ENCODE data around the gene RAB3GAP2. TPM values are rescaled to one million over a fixed set of nuclear protein-coding genes. Genes with fewer than 3 reads are reported as not detected.

The RAB3GAP2 gene
- total RNA-seq, 2 experiments from 2014 or later: 50.6 to 67.3 TPM

DNA sequence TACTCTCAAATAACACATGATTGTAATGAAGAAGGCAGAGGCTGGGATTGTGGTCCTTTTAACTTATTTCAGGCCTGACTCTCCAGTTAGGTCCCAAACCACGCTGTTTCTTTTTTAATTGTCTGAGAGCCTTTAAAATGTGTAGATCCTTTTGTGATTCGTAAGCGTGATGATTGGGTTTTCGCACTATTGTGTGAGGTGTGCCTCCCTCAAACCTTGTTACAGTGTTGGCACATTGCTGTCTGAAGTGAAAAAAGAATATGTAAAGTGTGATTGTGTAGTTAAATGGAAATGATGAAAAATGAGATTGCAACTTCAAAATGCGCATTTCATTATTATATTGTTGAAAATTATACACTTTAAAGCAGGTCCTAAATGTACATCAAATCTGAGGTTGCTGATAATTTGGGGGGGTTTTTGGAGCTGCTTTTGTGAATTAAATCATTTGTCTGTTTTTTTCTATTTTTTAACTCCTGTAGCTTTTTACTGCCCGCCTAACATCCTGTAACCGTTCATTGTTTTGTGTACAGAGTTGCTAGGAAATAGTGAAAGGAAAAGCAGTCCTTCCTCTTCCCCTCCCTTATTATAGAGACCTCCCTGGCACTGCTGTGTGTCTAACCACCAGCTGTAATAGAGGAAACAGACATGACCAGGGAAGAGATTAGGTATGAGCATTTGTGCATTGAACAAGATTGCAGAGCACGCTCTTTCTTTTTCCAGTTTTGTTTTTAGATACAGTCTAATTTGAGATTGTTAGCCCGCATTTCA, 135.1 kb downstream of the RAB3GAP2 start:
- H3K9me3 Mint-ChIP-seq (ENCODE audit: low read depth): no peaks in the 10 kb centered on the region
- DNase-seq: no peak
- CTCF ChIA-PET: no interaction called here
- intact Hi-C loops (cut with DNase I, micrococcal nuclease): no loop called here
- H3K36me3 Mint-ChIP-seq (ENCODE audit: low read depth): peaks cover 51% of the 10 kb centered on the region
- peak; percentile 61 for ATAC-seq
- no peaks in the 10 kb centered on the region for H3K27me3 Mint-ChIP-seq
- no peak overlapping the region for H3K4me3 Mint-ChIP-seq
- POLR2A ChIA-PET: no interaction called here
- peaks cover 15% of the 10 kb centered on the region for H3K4me1 Mint-ChIP-seq
- H3K27ac Mint-ChIP-seq: peak overlapping the region; percentile 42

DNA sequence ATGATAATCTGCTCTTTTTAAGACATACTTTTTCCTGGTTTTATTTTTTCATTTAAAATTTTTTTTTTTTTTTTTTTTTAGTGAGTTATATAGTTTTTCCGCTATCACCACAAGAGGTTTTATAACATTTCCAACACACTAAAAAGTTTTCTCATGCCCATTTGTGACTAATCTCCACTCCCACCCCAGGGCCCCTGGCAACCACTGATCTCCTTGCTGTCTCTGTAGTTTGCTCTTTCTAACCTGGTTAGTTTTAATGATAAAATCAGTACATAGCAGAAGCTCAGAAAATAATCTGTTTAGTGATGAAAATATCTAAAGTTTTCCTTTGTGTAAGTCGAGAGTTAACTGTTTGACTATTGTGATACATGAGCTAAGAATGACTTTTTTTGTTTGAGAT, 136.5 kb downstream of the RAB3GAP2 start:
- Mint-ChIP-seq H3K9me3 (ENCODE audit: low read depth) (no peaks in the 10 kb centered on the region), H3K36me3 (ENCODE audit: low read depth) (peaks cover 43% of the 10 kb centered on the region), H3K4me3 (no peak overlapping the region), H3K4me1 (peaks cover 15% of the 10 kb centered on the region), H3K27ac (peak overlapping the region; percentile 56), H3K27me3 (no peaks in the 10 kb centered on the region)
- CTCF ChIA-PET: interaction anchor here (0.8 to 1.4 kb wide), 4 partner anchors 12 to 89 kb away, joined by 3 to 5 read pairs (median 3); no protein-coding TSS in a partner anchor
- peak; percentile 48 for DNase-seq
- POLR2A ChIA-PET: no interaction called here
- intact Hi-C loops (cut with DNase I, micrococcal nuclease): no loop called here
- peak; percentile 33 for ATAC-seq

DNA sequence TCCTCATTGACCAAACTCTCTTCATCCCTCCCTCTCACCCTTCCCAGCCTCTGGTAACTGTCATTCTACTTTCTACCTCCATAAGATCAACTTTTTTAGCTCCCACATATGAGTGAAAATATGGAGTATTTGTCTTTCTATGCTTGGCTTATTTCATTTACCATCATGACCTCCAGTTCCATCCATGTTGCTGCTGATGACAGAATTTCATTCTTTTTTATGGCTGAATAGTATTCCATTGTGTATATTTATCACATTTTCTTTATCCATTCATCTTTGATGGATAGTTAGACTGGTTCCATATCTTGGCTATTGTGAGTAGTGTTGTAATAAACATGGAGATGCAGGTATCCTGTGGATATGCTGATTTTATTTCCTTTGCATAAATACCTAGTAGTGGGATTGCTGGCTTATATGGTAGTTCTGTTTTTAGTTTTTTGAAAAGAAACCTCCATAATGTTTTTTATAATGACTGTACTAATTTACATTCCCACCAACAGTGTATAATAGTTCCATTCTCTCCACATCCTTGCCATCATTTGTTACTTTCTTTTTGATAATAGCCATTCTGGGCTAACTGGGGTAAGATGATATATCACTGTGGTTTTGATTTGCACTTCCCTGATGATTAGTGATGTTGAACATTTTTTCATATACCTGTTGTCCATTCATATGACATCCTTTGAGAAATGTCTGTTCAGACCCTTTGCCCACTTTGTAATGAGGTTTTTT, 142.6 kb downstream of the RAB3GAP2 start:
- Mint-ChIP-seq H3K27ac (no peak overlapping the region), H3K9me3 (ENCODE audit: low read depth) (peaks cover 2% of the 10 kb centered on the region), H3K4me1 (peaks cover 14% of the 10 kb centered on the region), H3K4me3 (no peak overlapping the region), H3K36me3 (ENCODE audit: low read depth) (peaks cover 45% of the 10 kb centered on the region), H3K27me3 (no peaks in the 10 kb centered on the region)
- peak; percentile 66 for ATAC-seq
- ChIA-PET CTCF (no interaction called here), POLR2A (no interaction called here)
- intact Hi-C loops (cut with DNase I, micrococcal nuclease): loop anchor here in 1 of 2 experiments (5.0 kb wide), 1 partner anchor 292 kb away; no protein-coding TSS in a partner anchor
- DNase-seq: no peak

DNA sequence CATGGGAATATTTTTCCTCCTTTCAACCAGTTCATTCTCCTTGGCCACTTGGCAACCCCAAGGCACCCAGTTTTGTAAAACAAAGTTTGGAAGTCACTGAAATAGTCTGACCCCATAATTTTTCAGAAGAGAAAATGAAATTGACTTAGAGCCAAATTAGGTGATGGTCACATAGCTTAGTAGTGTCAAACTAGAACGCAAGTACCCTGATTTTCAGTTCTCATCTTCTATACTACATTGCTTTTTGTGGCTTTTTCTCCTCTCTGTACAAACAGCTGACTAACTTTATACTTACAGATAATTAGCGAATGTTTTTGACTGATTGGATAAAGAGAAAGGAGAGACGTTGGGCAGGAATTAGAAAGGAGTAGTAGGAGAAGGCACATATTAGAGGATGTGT, 145.2 kb downstream of the RAB3GAP2 start:
- Mint-ChIP-seq H3K4me3 (no peak overlapping the region), H3K27ac (peak overlapping the region; percentile 2), H3K4me1 (peaks cover 19% of the 10 kb centered on the region), H3K27me3 (no peaks in the 10 kb centered on the region), H3K9me3 (ENCODE audit: low read depth) (peaks cover 2% of the 10 kb centered on the region), H3K36me3 (ENCODE audit: low read depth) (peaks cover 38% of the 10 kb centered on the region)
- ChIA-PET POLR2A (interaction anchor here (0.6 kb wide), 1 partner anchor 43 kb away, joined by 4 read pairs; no protein-coding TSS in a partner anchor), CTCF (interaction anchor here (0.8 kb wide), 1 partner anchor 14 kb away, joined by 3 read pairs; no protein-coding TSS in a partner anchor)
- intact Hi-C loops (cut with DNase I, micrococcal nuclease): loop anchor here in 1 of 2 experiments (5.0 kb wide), 1 partner anchor 290 kb away; no protein-coding TSS in a partner anchor
- DNase-seq: no peak
- no peak for ATAC-seq

DNA sequence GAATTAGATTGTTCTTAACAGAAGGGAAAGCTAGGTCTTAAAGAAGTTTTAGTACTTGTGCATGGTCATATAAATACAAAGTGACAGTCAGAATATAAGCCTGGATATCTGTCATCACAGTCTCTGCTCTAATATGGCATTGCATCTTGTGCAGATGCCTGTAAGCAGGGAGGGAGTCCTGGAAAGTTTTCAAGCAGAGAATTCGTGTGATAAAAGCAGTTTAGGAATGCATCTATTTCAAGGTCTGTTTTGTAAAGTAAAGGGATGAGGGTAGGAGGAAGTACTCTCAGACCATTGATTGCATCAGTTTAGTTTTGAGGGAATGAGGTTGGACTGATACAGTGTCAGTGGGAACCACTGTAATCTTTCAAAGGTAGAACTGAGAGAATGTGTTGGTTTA, 147.7 kb downstream of the RAB3GAP2 start:
- peaks cover 26% of the 10 kb centered on the region for H3K36me3 Mint-ChIP-seq (ENCODE audit: low read depth)
- POLR2A ChIA-PET: no interaction called here
- peak; percentile 63 for ATAC-seq
- intact Hi-C loops (cut with DNase I, micrococcal nuclease): no loop called here
- H3K9me3 Mint-ChIP-seq (ENCODE audit: low read depth): peaks cover 2% of the 10 kb centered on the region
- H3K4me3 Mint-ChIP-seq: no peak overlapping the region
- H3K4me1 Mint-ChIP-seq: peaks cover 14% of the 10 kb centered on the region
- no peaks in the 10 kb centered on the region for H3K27me3 Mint-ChIP-seq
- no peak for DNase-seq
- H3K27ac Mint-ChIP-seq: peak overlapping the region; percentile 39
- CTCF ChIA-PET: interaction anchor here (1.1 to 3.1 kb wide), 5 partner anchors 11 to 134 kb away, joined by 3 to 18 read pairs (median 3); no protein-coding TSS in a partner anchor

DNA sequence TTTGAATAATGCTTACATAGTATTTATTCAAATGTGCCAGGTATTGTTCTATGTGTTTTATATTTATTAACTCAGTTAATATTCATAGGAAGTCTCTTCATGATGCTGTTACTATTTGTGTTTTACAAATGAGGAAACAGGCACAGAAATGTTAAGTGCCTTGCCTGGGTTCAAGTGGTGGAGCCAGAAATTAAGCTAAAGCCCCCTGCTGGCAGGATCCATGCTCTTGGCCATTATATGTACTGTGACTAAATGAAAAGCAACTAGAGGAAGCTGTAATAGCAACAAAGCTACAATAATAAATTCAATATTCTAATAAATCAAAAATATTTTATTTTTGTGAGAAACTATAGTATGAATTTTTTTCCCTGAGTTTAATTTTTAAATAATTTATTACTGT, 148.4 kb downstream of the RAB3GAP2 start:
- DNase-seq: peak; percentile 35
- ATAC-seq: no peak
- intact Hi-C loops (cut with DNase I, micrococcal nuclease): no loop called here
- Mint-ChIP-seq H3K36me3 (ENCODE audit: low read depth) (peaks cover 21% of the 10 kb centered on the region), H3K27ac (no peak overlapping the region), H3K4me1 (peaks cover 11% of the 10 kb centered on the region), H3K9me3 (ENCODE audit: low read depth) (no peaks in the 10 kb centered on the region), H3K4me3 (no peak overlapping the region), H3K27me3 (no peaks in the 10 kb centered on the region)
- POLR2A ChIA-PET: no interaction called here
- CTCF ChIA-PET: interaction anchor here (1.1 to 3.1 kb wide), 5 partner anchors 10 to 84 kb away, joined by 3 to 18 read pairs (median 3); no protein-coding TSS in a partner anchor

DNA sequence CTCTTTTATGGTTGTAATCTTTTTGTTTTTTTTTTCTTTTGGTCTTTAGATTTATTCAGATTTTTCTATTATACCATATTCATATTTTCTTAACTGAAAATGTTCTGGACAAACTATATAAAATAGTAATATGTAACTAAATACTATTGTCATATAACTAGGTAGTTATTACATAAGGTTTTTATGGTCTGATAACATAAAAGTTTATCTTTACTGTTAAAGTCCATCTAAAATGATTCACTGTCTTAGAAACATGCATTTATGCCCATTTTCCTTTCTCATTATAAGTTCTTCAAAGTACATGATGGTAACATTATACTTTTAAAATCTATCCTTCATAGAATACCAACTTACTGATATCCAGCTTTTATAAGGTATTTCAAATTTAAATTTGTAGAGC, 149.2 kb downstream of the RAB3GAP2 start:
- H3K4me3 Mint-ChIP-seq: no peak overlapping the region
- no peaks in the 10 kb centered on the region for H3K27me3 Mint-ChIP-seq
- no peak overlapping the region for H3K27ac Mint-ChIP-seq
- peaks cover 13% of the 10 kb centered on the region for H3K36me3 Mint-ChIP-seq (ENCODE audit: low read depth)
- ATAC-seq: no peak
- ChIA-PET POLR2A (no interaction called here), CTCF (interaction anchor here (0.8 to 3.1 kb wide), 4 partner anchors 10 to 91 kb away, joined by 3 to 18 read pairs (median 3); no protein-coding TSS in a partner anchor)
- no peak for DNase-seq
- H3K4me1 Mint-ChIP-seq: peaks cover 11% of the 10 kb centered on the region
- no peaks in the 10 kb centered on the region for H3K9me3 Mint-ChIP-seq (ENCODE audit: low read depth)
- intact Hi-C loops (cut with DNase I, micrococcal nuclease): no loop called here

DNA sequence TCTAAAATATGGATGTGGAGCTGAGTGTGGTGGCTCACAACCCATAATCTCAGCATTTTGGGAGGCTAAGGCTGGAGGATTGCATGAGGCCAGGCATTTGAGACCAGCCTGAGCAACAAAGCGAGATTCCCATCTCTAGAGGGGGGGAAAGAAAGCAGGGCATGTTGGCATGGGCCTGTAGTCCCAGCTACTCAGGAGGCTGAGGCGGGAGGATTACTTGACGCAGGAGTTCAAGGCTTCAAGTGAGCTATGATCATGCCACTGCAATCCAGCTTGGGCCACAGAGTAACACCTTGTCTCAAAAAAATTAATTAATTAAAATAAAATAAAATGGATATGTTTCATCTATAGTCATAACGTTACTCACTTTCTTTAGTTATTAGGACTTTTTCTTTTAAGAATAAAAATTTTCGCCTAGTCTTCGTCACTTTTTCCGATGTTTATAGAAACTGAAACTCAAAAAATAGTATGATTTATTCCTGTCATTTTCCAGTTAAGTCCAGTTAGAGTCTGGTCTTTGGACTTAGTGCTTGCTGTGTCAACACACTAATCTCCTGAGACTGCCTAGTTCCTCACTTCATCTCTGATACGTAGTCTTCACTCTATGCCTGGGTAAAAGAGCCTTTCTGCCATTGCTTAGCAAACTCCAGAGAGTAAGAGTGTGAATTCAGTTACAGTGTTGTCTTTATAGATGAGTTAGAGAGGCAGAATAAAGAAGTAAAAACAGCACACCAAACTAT, 150.3 kb downstream of the RAB3GAP2 start:
- ChIA-PET CTCF (interaction anchor here (1.4 to 2.1 kb wide), 2 partner anchors 9 to 66 kb away, joined by 3 to 12 read pairs; no protein-coding TSS in a partner anchor), POLR2A (no interaction called here)
- peaks cover 10% of the 10 kb centered on the region for H3K36me3 Mint-ChIP-seq (ENCODE audit: low read depth)
- ATAC-seq (peak; percentile 55), DNase-seq (no peak)
- H3K9me3 Mint-ChIP-seq (ENCODE audit: low read depth): no peaks in the 10 kb centered on the region
- H3K27ac Mint-ChIP-seq: peak overlapping the region; percentile 70
- intact Hi-C loops (cut with DNase I, micrococcal nuclease): no loop called here
- no peaks in the 10 kb centered on the region for H3K27me3 Mint-ChIP-seq
- peaks cover 11% of the 10 kb centered on the region for H3K4me1 Mint-ChIP-seq
- H3K4me3 Mint-ChIP-seq: no peak overlapping the region

DNA sequence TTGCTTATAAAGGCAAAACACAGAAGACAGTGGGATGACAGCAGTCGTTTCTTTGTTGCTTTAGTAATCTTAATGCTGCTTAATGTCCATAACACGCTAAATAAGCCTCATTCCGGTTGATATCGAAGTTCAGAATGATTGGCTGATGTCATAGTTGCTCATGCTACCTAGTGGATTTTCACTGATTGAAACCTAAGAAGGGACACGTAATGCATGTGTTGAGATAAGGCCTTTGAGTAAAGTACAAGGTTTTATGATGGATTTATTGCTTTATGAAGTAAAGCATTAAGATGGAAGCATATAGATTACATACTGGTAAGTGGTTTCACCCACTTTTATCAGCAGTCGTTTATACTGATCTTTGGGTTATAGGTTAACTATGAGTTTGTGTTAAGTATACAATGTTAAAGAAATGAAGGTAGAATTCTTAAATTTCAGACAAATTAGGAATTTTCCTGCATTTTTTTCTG, 153.2 kb downstream of the RAB3GAP2 start:
- H3K4me3 Mint-ChIP-seq: no peak overlapping the region
- intact Hi-C loops (cut with DNase I, micrococcal nuclease): no loop called here
- ChIA-PET POLR2A (no interaction called here), CTCF (no interaction called here)
- H3K27me3 Mint-ChIP-seq: no peaks in the 10 kb centered on the region
- peaks cover 24% of the 10 kb centered on the region for H3K36me3 Mint-ChIP-seq (ENCODE audit: low read depth)
- DNase-seq (no peak), ATAC-seq (no peak)
- H3K27ac Mint-ChIP-seq: no peak overlapping the region
- H3K9me3 Mint-ChIP-seq (ENCODE audit: low read depth): no peaks in the 10 kb centered on the region
- H3K4me1 Mint-ChIP-seq: peaks cover 7% of the 10 kb centered on the region

DNA sequence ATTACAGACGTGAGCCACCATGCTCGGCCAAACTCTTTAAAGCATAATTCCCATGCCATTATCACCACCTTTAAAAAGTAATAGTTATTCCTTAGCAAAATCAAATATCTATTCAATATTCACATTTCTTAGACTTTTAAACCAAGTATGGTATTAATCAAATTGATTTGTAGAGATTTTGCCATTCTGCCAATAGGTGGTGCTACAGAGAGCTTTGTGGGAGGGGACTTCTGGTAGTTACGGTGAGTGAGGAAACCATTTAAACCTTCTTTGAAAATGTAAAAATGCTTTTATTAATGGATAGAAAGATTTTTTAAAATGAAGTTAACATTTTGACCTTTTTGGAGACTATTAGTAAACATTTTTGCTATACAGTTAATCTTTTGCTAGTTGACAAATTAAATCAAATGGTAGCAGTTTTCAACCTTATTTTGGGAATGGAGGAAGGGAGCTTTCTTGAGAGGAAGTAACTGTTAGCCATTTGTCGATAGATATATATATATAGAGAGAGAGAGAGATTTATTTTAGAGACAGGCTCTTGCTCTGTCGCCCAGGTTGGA, 159.0 kb downstream of the RAB3GAP2 start:
- H3K9me3 Mint-ChIP-seq (ENCODE audit: low read depth): no peaks in the 10 kb centered on the region
- CTCF ChIA-PET: interaction anchor here (0.6 to 2.3 kb wide), 28 partner anchors 8 to 667 kb away, joined by 3 to 18 read pairs (median 4); no protein-coding TSS in a partner anchor
- intact Hi-C loops (cut with DNase I, micrococcal nuclease): loop anchor here in 1 of 2 experiments (2.0 kb wide), 1 partner anchor 664 kb away; no protein-coding TSS in a partner anchor
- no peaks in the 10 kb centered on the region for H3K27me3 Mint-ChIP-seq
- ATAC-seq (peak; percentile 69), DNase-seq (peak; percentile 40)
- POLR2A ChIA-PET: no interaction called here
- no peak overlapping the region for H3K27ac Mint-ChIP-seq
- peaks cover 36% of the 10 kb centered on the region for H3K36me3 Mint-ChIP-seq (ENCODE audit: low read depth)
- peaks cover 6% of the 10 kb centered on the region for H3K4me1 Mint-ChIP-seq
- H3K4me3 Mint-ChIP-seq: no peak overlapping the region

Measured in activated CD4-positive, alpha-beta T cell treated with anti-CD3 and anti-CD28 coated beads for 36 hours (primary cell).